Measurements from ENCODE around the gene PRKCQ.
A peak's percentile ranks its signal among the peaks of the same experiment; 100 is the strongest.

The PRKCQ gene

GRCh38 chr10:6402349-6402709 lies 177.7 kb downstream of the PRKCQ start:
- ChIA-PET CTCF (interaction anchor here (0.6 to 2.6 kb wide), 26 partner anchors 8 to 719 kb away, joined by 3 to 37 read pairs (median 5); partner anchors contain the start of gene PFKFB3), POLR2A (interaction anchor here (1.6 kb wide), 1 partner anchor 200 kb away, joined by 20 read pairs; the partner anchor contains the start of gene PFKFB3)
- no peak for DNase-seq (ENCODE audit: extremely low spot score)
- TF ChIP-seq FOXM1 (IDR thresholded peaks at IDR 0.05; ENCODE audit: borderline replicate concordance) (no peak), HDGF (IDR thresholded peaks at IDR 0.05; ENCODE audit: borderline replicate concordance) (no peak), L3MBTL2 (conservative IDR thresholded peaks at IDR 0.05) (no peak), TARDBP (IDR thresholded peaks at IDR 0.05) (no peak), LEF1 (IDR thresholded peaks at IDR 0.05; ENCODE audit: borderline replicate concordance) (no peak), ELF4 (IDR thresholded peaks at IDR 0.05) (no peak), FOXK2 (IDR thresholded peaks at IDR 0.05) (no peak), CTBP1 (IDR thresholded peaks at IDR 0.05; ENCODE audit: borderline replicate concordance) (no peak), BHLHE40 (IDR thresholded peaks at IDR 0.05; ENCODE audit: borderline replicate concordance) (no peak), PKNOX1 (IDR thresholded peaks at IDR 0.05) (no peak), SUZ12 (IDR thresholded peaks at IDR 0.05) (no peak), FOXA1 (IDR thresholded peaks at IDR 0.05) (no peak)

- CTCF ChIA-PET: interaction anchor here (0.6 to 2.6 kb wide), 32 partner anchors 8 to 720 kb away, joined by 3 to 37 read pairs (median 4); partner anchors contain the start of gene PFKFB3
- TF ChIP-seq FOXM1 (IDR thresholded peaks at IDR 0.05; ENCODE audit: borderline replicate concordance): no peak
- no peak for TF ChIP-seq L3MBTL2 (conservative IDR thresholded peaks at IDR 0.05)
- no peak for TF ChIP-seq HDGF (IDR thresholded peaks at IDR 0.05; ENCODE audit: borderline replicate concordance)
- TF ChIP-seq TARDBP (IDR thresholded peaks at IDR 0.05): no peak
- TF ChIP-seq SUZ12 (IDR thresholded peaks at IDR 0.05): no peak
- TF ChIP-seq PKNOX1 (IDR thresholded peaks at IDR 0.05): no peak
- TF ChIP-seq CTBP1 (IDR thresholded peaks at IDR 0.05; ENCODE audit: borderline replicate concordance): no peak
- TF ChIP-seq SP1 (IDR thresholded peaks at IDR 0.05): no peak
- no peak for TF ChIP-seq ZNF384 (IDR thresholded peaks at IDR 0.05)
These were observed 178.3 kb downstream of the PRKCQ start for GRCh38 chr10:6401558-6402348.

GRCh38 chr10:6400821-6401465 lies 179.1 kb downstream of the PRKCQ start:
- no peak for DNase-seq (ENCODE audit: extremely low spot score)
- CTCF ChIA-PET: interaction anchor here (0.6 to 2.6 kb wide), 24 partner anchors 9 to 462 kb away, joined by 3 to 37 read pairs (median 6); partner anchors contain the start of gene PFKFB3
- TF ChIP-seq PKNOX1 (IDR thresholded peaks at IDR 0.05): no peak
- TF ChIP-seq L3MBTL2 (conservative IDR thresholded peaks at IDR 0.05): no peak
- no peak for TF ChIP-seq ELF4 (IDR thresholded peaks at IDR 0.05)
- TF ChIP-seq FOXK2 (IDR thresholded peaks at IDR 0.05): no peak
- no peak for TF ChIP-seq HDGF (IDR thresholded peaks at IDR 0.05; ENCODE audit: borderline replicate concordance)
- TF ChIP-seq TARDBP (IDR thresholded peaks at IDR 0.05): no peak
- TF ChIP-seq FOXM1 (IDR thresholded peaks at IDR 0.05; ENCODE audit: borderline replicate concordance): no peak
- no peak for TF ChIP-seq NFRKB (IDR thresholded peaks at IDR 0.05)
- POLR2A ChIA-PET: interaction anchor here (1.1 to 1.6 kb wide), 2 partner anchors 199 to 228 kb away, joined by 3 to 20 read pairs; partner anchors contain the start of gene PFKFB3

More at GRCh38 chr10:6401558-6402348, 178.3 kb downstream of the PRKCQ start:
- DNase-seq (ENCODE audit: extremely low spot score): peak; percentile 85
- POLR2A ChIA-PET: interaction anchor here (1.1 to 1.6 kb wide), 2 partner anchors 199 to 229 kb away, joined by 3 to 20 read pairs; partner anchors contain the start of gene PFKFB3

- POLR2A ChIA-PET: no interaction called here
- CTCF ChIA-PET: interaction anchor here (1.9 to 2.6 kb wide), 2 partner anchors 10 to 198 kb away, joined by 7 to 37 read pairs; partner anchors contain the start of gene PFKFB3
- TF ChIP-seq L3MBTL2 (conservative IDR thresholded peaks at IDR 0.05): no peak
- DNase-seq (ENCODE audit: extremely low spot score): no peak
These were observed 179.7 kb downstream of the PRKCQ start for GRCh38 chr10:6400331-6400730.

- no peak for DNase-seq (ENCODE audit: extremely low spot score)
- TF ChIP-seq LEF1 (IDR thresholded peaks at IDR 0.05; ENCODE audit: borderline replicate concordance): no peak
- TF ChIP-seq TARDBP (IDR thresholded peaks at IDR 0.05): no peak
- no peak for TF ChIP-seq FOXA1 (IDR thresholded peaks at IDR 0.05)
- TF ChIP-seq CTBP1 (IDR thresholded peaks at IDR 0.05; ENCODE audit: borderline replicate concordance): no peak
- TF ChIP-seq ZNF384 (IDR thresholded peaks at IDR 0.05): no peak
- TF ChIP-seq ELF4 (IDR thresholded peaks at IDR 0.05): no peak
- no peak for TF ChIP-seq SUZ12 (IDR thresholded peaks at IDR 0.05)
- no peak for TF ChIP-seq PKNOX1 (IDR thresholded peaks at IDR 0.05)
- no peak for TF ChIP-seq ARNT (IDR thresholded peaks at IDR 0.05)
- TF ChIP-seq HDGF (IDR thresholded peaks at IDR 0.05; ENCODE audit: borderline replicate concordance): no peak
- TF ChIP-seq NFRKB (IDR thresholded peaks at IDR 0.05): no peak
- TF ChIP-seq FOXM1 (IDR thresholded peaks at IDR 0.05; ENCODE audit: borderline replicate concordance): no peak
- ChIA-PET POLR2A (no interaction called here), CTCF (no interaction called here)
These were observed 180.2 kb downstream of the PRKCQ start for GRCh38 chr10:6399879-6400278.

Data from HEK293T (cell line).